K562 (cell line): ENCODE data around the gene GFOD1. TPM values are rescaled to one million over a fixed set of nuclear protein-coding genes. Genes with fewer than 3 reads are reported as not detected.

Source experiments
- DEAF1 ChIP-seq: fragments of 450-650 bp; formaldehyde crosslinking; IDR thresholded peaks from 2 replicates; pipeline ENCODE4 v1.4.0; 2020; ENCODE audit warnings: mild to moderate bottlenecking, moderate library complexity
- RFX5 ChIP-seq: IDR thresholded peaks from 2 replicates; pipeline ENCODE4 v1.6.1; 2011; ENCODE audit warnings: low read depth, mild to moderate bottlenecking, improper control_type of control experiment, low read length
- SMC3 ChIP-seq: conservative IDR thresholded peaks from 2 replicates; pipeline ENCODE4 v1.6.1; 2011; ENCODE audit warnings: low read depth, low read length, improper control_type of control experiment; ENCODE audit not compliant: insufficient read depth
- SNIP1 ChIP-seq: fragments of 450-650 bp; IDR thresholded peaks from 2 replicates; pipeline ENCODE4 v1.7.1; 2017; ENCODE audit warnings: low read depth, mild to moderate bottlenecking
- SP1 ChIP-seq: sonication (generic); formaldehyde crosslinking; IDR thresholded peaks from 2 replicates; pipeline ENCODE4 v1.8.1; 2022; ENCODE audit warnings: mild to moderate bottlenecking, missing genetic modification reagents
- STAT5A ChIP-seq: IDR thresholded peaks from 2 replicates; pipeline ENCODE4 v1.6.1; 2012; ENCODE audit warnings: low read length, inconsistent platforms, borderline replicate concordance
- ZNF316 ChIP-seq: fragments of 450-650 bp; IDR thresholded peaks from 2 replicates; pipeline ENCODE4 v1.6.1; 2016
- ZNF668 ChIP-seq: fragments of 250-450 bp; sonication (Bioruptor Pico); IDR thresholded peaks from 2 replicates; pipeline ENCODE4 v1.8.0; 2022; ENCODE audit warnings: mild to moderate bottlenecking, inconsistent platforms
- polyA plus RNA-seq, 8 experiments: library from polyadenylated mRNA; depleted of rRNA in 4 of 8; stranded (reverse) in 5 of 8; unstranded in 3 of 8; fragments of >200 nt; fragmentation: Nextera tagmentation in 2 of 8; fragmentation: Illumina TruSeq in 1 of 8; extraction: Ambion mirVana in 2 of 8; extraction: Trizol in 1 of 8; gene quantifications; 2 replicates each; pipeline versions ENCODE4 v1.2.1 to v1.2.3, GENCODE V29; 2011 to 2014; ENCODE audit warnings: inconsistent platforms in 1 of 8, missing spikeins in 1 of 8
- total RNA-seq, 7 experiments: library from RNA; depleted of rRNA in 6 of 7; stranded (reverse); fragments of >200 nt in 6 of 7; fragmentation: Illumina TruSeq in 2 of 7; extraction: Trizol in 2 of 7; gene quantifications; 2 replicates each; pipeline versions ENCODE4 v1.2.1 to v1.2.3, GENCODE V29; 2011 to 2021; ENCODE audit warnings: low replicate concordance in 1 of 7
- TF ChIP-seq, protein P1 (sequence below), 2 experiments: fragments of 450-650 bp; formaldehyde crosslinking in 1 of 2; IDR thresholded peaks; 2 replicates each; pipeline versions ENCODE4 v1.4.0 to v1.6.1; 2014 to 2020; ENCODE audit warnings: mild to moderate bottlenecking in 2 of 2, borderline replicate concordance in 1 of 2, low read depth in 1 of 2
- TF ChIP-seq, protein P2 (sequence below): sonication (generic); formaldehyde crosslinking; IDR thresholded peaks from 2 replicates; pipeline ENCODE4 v1.8.0; 2022; ENCODE audit warnings: mild to moderate bottlenecking, missing genetic modification reagents, borderline replicate concordance

The GFOD1 gene
- total and polyA plus RNA-seq, 9 of the 15 experiments (the other 6 are each of a cell fraction or from before 2014, with no cell fraction given), result 3.8 to 12.0 (median 8.2) TPM

- TF ChIP-seq DEAF1 (CRISPR knock-in tag) (peak; percentile 72), SNIP1 (no peak), SMC3 (peak; percentile 93), STAT5A (no peak; the same call in 1 of the 2 replicates), ZNF316 (no peak), RFX5 (no peak), ZNF668 (CRISPR knock-in tag) (no peak), SP1 (CRISPR knock-in tag) (peak; percentile 58)
- TF ChIP-seq, protein P1, sequence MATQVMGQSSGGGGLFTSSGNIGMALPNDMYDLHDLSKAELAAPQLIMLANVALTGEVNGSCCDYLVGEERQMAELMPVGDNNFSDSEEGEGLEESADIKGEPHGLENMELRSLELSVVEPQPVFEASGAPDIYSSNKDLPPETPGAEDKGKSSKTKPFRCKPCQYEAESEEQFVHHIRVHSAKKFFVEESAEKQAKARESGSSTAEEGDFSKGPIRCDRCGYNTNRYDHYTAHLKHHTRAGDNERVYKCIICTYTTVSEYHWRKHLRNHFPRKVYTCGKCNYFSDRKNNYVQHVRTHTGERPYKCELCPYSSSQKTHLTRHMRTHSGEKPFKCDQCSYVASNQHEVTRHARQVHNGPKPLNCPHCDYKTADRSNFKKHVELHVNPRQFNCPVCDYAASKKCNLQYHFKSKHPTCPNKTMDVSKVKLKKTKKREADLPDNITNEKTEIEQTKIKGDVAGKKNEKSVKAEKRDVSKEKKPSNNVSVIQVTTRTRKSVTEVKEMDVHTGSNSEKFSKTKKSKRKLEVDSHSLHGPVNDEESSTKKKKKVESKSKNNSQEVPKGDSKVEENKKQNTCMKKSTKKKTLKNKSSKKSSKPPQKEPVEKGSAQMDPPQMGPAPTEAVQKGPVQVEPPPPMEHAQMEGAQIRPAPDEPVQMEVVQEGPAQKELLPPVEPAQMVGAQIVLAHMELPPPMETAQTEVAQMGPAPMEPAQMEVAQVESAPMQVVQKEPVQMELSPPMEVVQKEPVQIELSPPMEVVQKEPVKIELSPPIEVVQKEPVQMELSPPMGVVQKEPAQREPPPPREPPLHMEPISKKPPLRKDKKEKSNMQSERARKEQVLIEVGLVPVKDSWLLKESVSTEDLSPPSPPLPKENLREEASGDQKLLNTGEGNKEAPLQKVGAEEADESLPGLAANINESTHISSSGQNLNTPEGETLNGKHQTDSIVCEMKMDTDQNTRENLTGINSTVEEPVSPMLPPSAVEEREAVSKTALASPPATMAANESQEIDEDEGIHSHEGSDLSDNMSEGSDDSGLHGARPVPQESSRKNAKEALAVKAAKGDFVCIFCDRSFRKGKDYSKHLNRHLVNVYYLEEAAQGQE (IDR thresholded peaks at IDR 0.05; ENCODE audit: borderline replicate concordance), result peak; percentile 77
- TF ChIP-seq, protein P1 (CRISPR knock-in tag; IDR thresholded peaks at IDR 0.05; ENCODE audit: low read depth), result no peak
- TF ChIP-seq, protein P2, sequence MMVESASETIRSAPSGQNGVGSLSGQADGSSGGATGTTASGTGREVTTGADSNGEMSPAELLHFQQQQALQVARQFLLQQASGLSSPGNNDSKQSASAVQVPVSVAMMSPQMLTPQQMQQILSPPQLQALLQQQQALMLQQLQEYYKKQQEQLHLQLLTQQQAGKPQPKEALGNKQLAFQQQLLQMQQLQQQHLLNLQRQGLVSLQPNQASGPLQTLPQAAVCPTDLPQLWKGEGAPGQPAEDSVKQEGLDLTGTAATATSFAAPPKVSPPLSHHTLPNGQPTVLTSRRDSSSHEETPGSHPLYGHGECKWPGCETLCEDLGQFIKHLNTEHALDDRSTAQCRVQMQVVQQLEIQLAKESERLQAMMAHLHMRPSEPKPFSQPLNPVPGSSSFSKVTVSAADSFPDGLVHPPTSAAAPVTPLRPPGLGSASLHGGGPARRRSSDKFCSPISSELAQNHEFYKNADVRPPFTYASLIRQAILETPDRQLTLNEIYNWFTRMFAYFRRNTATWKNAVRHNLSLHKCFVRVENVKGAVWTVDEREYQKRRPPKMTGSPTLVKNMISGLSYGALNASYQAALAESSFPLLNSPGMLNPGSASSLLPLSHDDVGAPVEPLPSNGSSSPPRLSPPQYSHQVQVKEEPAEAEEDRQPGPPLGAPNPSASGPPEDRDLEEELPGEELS (CRISPR knock-in tag), result no peak
These were observed 150.8 kb downstream of the GFOD1 start (continued) for GRCh38 chr6:13336553-13336952.
